HEK293 (cell line): ENCODE results near the gene C2CD2.

ENCODE experiments used
- CTCF ChIA-PET: fragments of 350-600 bp; formaldehyde crosslinking; extraction: SDS; loops from one replicate; lab custom pipeline; 2021; ENCODE audit warnings: antibody characterized with exemption; lab: Yijun Ruan, JAX
- POLR2A ChIA-PET: fragments of 300-600 bp; formaldehyde crosslinking; extraction: SDS; loops from one replicate; lab custom pipeline; 2020; ENCODE audit warnings: antibody characterized with exemption, inconsistent platforms; lab: Yijun Ruan, JAX
- H3K27ac ChIP-seq: fragments of 200-500 bp; sonication (Bioruptor generic); 2 replicates; pipeline ENCODE4 v1.5.1; 2014; ENCODE audit warnings: low read depth, low read length, control low read depth, inconsistent platforms; ENCODE audit errors: extremely low read depth
- H3K36me3 ChIP-seq, 2 experiments: fragments of 200-500 bp in 1 of 2; sonication (Bioruptor generic) in 1 of 2; 1 replicate in 1 of 2; 2 replicates in 1 of 2; pipeline ENCODE4 v1.5.1; 2014 to 2017; ENCODE audit warnings: inconsistent platforms in 2 of 2, low read length in 2 of 2; ENCODE audit not compliant: control insufficient read depth in 2 of 2, insufficient read depth in 1 of 2
- H3K4me1 ChIP-seq: fragments of 200-500 bp; sonication (Bioruptor generic); 2 replicates; pipeline ENCODE4 v1.5.1; 2014; ENCODE audit warnings: mild to moderate bottlenecking, low read length, inconsistent platforms; ENCODE audit not compliant: control insufficient read depth, insufficient read depth
- H3K4me3 ChIP-seq: 2 replicates; pipeline ENCODE4 v1.5.1; 2011; ENCODE audit warnings: low read depth, mild to moderate bottlenecking, control low read depth, low read length, moderate library complexity
- H3K9me3 ChIP-seq: fragments of 200-500 bp; sonication (Bioruptor generic); 2 replicates; pipeline ENCODE4 v1.5.1; 2014; ENCODE audit warnings: low read depth, low read length, inconsistent platforms; ENCODE audit not compliant: control insufficient read depth, insufficient read depth
- EGR2 ChIP-seq: fragments of 450-650 bp; formaldehyde crosslinking; IDR thresholded peaks from 2 replicates; pipeline ENCODE4 v1.5.1; 2016; ENCODE audit warnings: low read depth, missing biosample characterization, missing genetic modification characterization
- FEZF1 ChIP-seq: fragments of 450-650 bp; formaldehyde crosslinking; IDR thresholded peaks from 2 replicates; pipeline ENCODE4 v1.5.1; 2016; ENCODE audit warnings: missing biosample characterization, missing genetic modification characterization
- KLF1 ChIP-seq: fragments of 450-650 bp; formaldehyde crosslinking; IDR thresholded peaks from 2 replicates; pipeline ENCODE4 v1.5.1; 2016; ENCODE audit warnings: missing biosample characterization, missing genetic modification characterization
- KLF17 ChIP-seq: fragments of 450-650 bp; formaldehyde crosslinking; IDR thresholded peaks from 2 replicates; pipeline ENCODE4 v1.5.1; 2016; ENCODE audit warnings: missing biosample characterization, missing genetic modification characterization
- KLF8 ChIP-seq: fragments of 450-650 bp; formaldehyde crosslinking; IDR thresholded peaks from 2 replicates; pipeline ENCODE4 v1.5.1; 2016; ENCODE audit warnings: missing biosample characterization, missing genetic modification characterization
- KLF9 ChIP-seq: fragments of 450-650 bp; formaldehyde crosslinking; IDR thresholded peaks from 2 replicates; pipeline ENCODE4 v1.5.1; 2016; ENCODE audit warnings: missing biosample characterization, missing genetic modification characterization, low read depth
- REST ChIP-seq: fragments of 450-650 bp; formaldehyde crosslinking; IDR thresholded peaks from 2 replicates; pipeline ENCODE4 v1.5.1; 2016; ENCODE audit warnings: missing biosample characterization, missing genetic modification characterization
- WT1 ChIP-seq: fragments of 450-650 bp; formaldehyde crosslinking; IDR thresholded peaks from 2 replicates; pipeline ENCODE4 v1.5.1; 2016; ENCODE audit warnings: missing biosample characterization, missing genetic modification characterization
- YY1 ChIP-seq: fragments of 450-650 bp; formaldehyde crosslinking; IDR thresholded peaks from 2 replicates; pipeline ENCODE4 v1.5.1; 2018; ENCODE audit warnings: missing biosample characterization, missing genetic modification characterization
- ZBTB7A ChIP-seq: fragments of 450-650 bp; formaldehyde crosslinking; IDR thresholded peaks from 2 replicates; pipeline ENCODE4 v1.5.1; 2016; ENCODE audit warnings: low read depth, missing biosample characterization, missing genetic modification characterization
- ZFHX2 ChIP-seq: fragments of 450-650 bp; formaldehyde crosslinking; conservative IDR thresholded peaks from 2 replicates; pipeline ENCODE4 v1.5.1; 2016; ENCODE audit warnings: missing biosample characterization, missing genetic modification characterization
- ZNF175 ChIP-seq: fragments of 450-650 bp; formaldehyde crosslinking; IDR thresholded peaks from 2 replicates; pipeline ENCODE4 v1.5.1; 2016; ENCODE audit warnings: missing biosample characterization, missing genetic modification characterization
- ZNF223 ChIP-seq: fragments of 450-650 bp; formaldehyde crosslinking; IDR thresholded peaks from 2 replicates; pipeline ENCODE4 v1.5.1; 2016; ENCODE audit warnings: missing biosample characterization, missing genetic modification characterization
- ZNF26 ChIP-seq: fragments of 450-650 bp; formaldehyde crosslinking; IDR thresholded peaks from 2 replicates; pipeline ENCODE4 v1.5.1; 2016; ENCODE audit warnings: missing biosample characterization, missing genetic modification characterization
- ZNF280C ChIP-seq: fragments of 450-650 bp; formaldehyde crosslinking; IDR thresholded peaks from 2 replicates; pipeline ENCODE4 v1.5.1; 2016; ENCODE audit warnings: missing biosample characterization, missing genetic modification characterization
- ZNF600 ChIP-seq: fragments of 450-650 bp; formaldehyde crosslinking; IDR thresholded peaks from 2 replicates; pipeline ENCODE4 v1.5.1; 2016; ENCODE audit warnings: missing biosample characterization, missing genetic modification characterization
- ZNF654 ChIP-seq: fragments of 450-650 bp; formaldehyde crosslinking; IDR thresholded peaks from 2 replicates; pipeline ENCODE4 v1.5.1; 2016; ENCODE audit warnings: low read depth, missing biosample characterization, missing genetic modification characterization
- ZNF768 ChIP-seq: fragments of 450-650 bp; formaldehyde crosslinking; IDR thresholded peaks from 2 replicates; pipeline ENCODE4 v1.5.1; 2018; ENCODE audit warnings: missing biosample characterization, mild to moderate bottlenecking, missing genetic modification characterization
- ZNF843 ChIP-seq: fragments of 450-650 bp; formaldehyde crosslinking; IDR thresholded peaks from 2 replicates; pipeline ENCODE4 v1.5.1; 2016; ENCODE audit warnings: missing biosample characterization, missing genetic modification characterization
- ZSCAN30 ChIP-seq: fragments of 450-650 bp; IDR thresholded peaks from 2 replicates; pipeline ENCODE4 v1.5.1; 2018; ENCODE audit warnings: missing biosample characterization, mild to moderate bottlenecking, missing genetic modification characterization, moderate library complexity

C2CD2 gene

GRCh38 chr21:41836166-41837015 is 117.4 kb downstream of the C2CD2 start:
- H3K4me1 ChIP-seq: no peaks in the 10 kb centered on the region
- peaks cover 0 to 29% of the 10 kb centered on the region in 2 experiments; a peak in 1 of 3 replicates for H3K36me3 ChIP-seq
- no peak overlapping the region for H3K27ac ChIP-seq
- TF ChIP-seq FEZF1 (tag by site-specific recombination) (no peak), ZSCAN30 (no peak), REST (tag by site-specific recombination) (no peak), YY1 (tag by site-specific recombination) (no peak), KLF9 (tag by site-specific recombination) (no peak), WT1 (tag by site-specific recombination) (no peak), ZNF843 (no peak)
- ChIA-PET POLR2A (no interaction called here), CTCF (interaction anchor here (1.3 kb wide), 1 partner anchor 20 kb away, joined by 5 read pairs; no protein-coding TSS in a partner anchor)
- H3K9me3 ChIP-seq: no peaks in the 10 kb centered on the region
- no peak overlapping the region for H3K4me3 ChIP-seq

GRCh38 chr21:41835711-41836154 is 118.1 kb downstream of the C2CD2 start:
- TF ChIP-seq ZNF223 (tag by site-specific recombination): no peak
- peak; percentile 91 for TF ChIP-seq KLF1 (tag by site-specific recombination)
- TF ChIP-seq ZNF768 (tag by site-specific recombination): no peak
- TF ChIP-seq EGR2: peak; percentile 86
- TF ChIP-seq ZBTB7A (tag by site-specific recombination): no peak
- no peak for TF ChIP-seq ZNF26 (tag by site-specific recombination)
- no peak for TF ChIP-seq ZNF175 (tag by site-specific recombination)
- TF ChIP-seq ZFHX2: peak; percentile 84
- TF ChIP-seq KLF8 (tag by site-specific recombination): no peak
- no peak for TF ChIP-seq ZNF600 (tag by site-specific recombination)
- 0 out of 2 replicates have a peak, but pooled peaks have one; percentile 35 for TF ChIP-seq KLF17
- no peak for TF ChIP-seq ZNF654 (tag by site-specific recombination)
- no peak for TF ChIP-seq ZNF280C
- Histone ChIP-seq H3K4me1 (no peaks in the 10 kb centered on the region), H3K9me3 (no peaks in the 10 kb centered on the region), H3K4me3 (no peak overlapping the region), H3K27ac (no peak overlapping the region), H3K36me3 (peaks cover 0 to 29% of the 10 kb centered on the region in 2 experiments; a peak in 1 of 3 replicates)
- ChIA-PET CTCF (interaction anchor here (1.3 kb wide), 1 partner anchor 19 kb away, joined by 5 read pairs; no protein-coding TSS in a partner anchor), POLR2A (no interaction called here)
